T-helper 2 cell (primary cell): ENCODE measurements around the gene MATN4.
"Not testable (repeated sequence)": the region's sequence is repeated elsewhere in the genome, so short reads cannot be mapped to it uniquely, and the experiment has no call there.

Experiments used
- DNase-seq, 5 experiments: peaks; one replicate each; pipeline versions ENCODE4 v3.0.0 to v3.0.0-alpha.2; 2012 to 2022
- total RNA-seq, 2 donors: gene quantifications; one replicate each; lab custom pipeline; 2026; lab: John Stamatoyannopoulos, UW

The MATN4 gene, protein sequence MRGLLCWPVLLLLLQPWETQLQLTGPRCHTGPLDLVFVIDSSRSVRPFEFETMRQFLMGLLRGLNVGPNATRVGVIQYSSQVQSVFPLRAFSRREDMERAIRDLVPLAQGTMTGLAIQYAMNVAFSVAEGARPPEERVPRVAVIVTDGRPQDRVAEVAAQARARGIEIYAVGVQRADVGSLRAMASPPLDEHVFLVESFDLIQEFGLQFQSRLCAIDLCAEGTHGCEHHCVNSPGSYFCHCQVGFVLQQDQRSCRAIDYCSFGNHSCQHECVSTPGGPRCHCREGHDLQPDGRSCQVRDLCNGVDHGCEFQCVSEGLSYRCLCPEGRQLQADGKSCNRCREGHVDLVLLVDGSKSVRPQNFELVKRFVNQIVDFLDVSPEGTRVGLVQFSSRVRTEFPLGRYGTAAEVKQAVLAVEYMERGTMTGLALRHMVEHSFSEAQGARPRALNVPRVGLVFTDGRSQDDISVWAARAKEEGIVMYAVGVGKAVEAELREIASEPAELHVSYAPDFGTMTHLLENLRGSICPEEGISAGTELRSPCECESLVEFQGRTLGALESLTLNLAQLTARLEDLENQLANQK
- total RNA-seq, result 0 reads per million in 2 donors

- DNase-seq, result no peak
Observed at GRCh38 chr20:45308117-45308778, at the start of gene MATN4. MATN4 (minus strand) TSS chr20:45308299; CDS start chr20:45305582, 2,717 bp downstream.

DNA sequence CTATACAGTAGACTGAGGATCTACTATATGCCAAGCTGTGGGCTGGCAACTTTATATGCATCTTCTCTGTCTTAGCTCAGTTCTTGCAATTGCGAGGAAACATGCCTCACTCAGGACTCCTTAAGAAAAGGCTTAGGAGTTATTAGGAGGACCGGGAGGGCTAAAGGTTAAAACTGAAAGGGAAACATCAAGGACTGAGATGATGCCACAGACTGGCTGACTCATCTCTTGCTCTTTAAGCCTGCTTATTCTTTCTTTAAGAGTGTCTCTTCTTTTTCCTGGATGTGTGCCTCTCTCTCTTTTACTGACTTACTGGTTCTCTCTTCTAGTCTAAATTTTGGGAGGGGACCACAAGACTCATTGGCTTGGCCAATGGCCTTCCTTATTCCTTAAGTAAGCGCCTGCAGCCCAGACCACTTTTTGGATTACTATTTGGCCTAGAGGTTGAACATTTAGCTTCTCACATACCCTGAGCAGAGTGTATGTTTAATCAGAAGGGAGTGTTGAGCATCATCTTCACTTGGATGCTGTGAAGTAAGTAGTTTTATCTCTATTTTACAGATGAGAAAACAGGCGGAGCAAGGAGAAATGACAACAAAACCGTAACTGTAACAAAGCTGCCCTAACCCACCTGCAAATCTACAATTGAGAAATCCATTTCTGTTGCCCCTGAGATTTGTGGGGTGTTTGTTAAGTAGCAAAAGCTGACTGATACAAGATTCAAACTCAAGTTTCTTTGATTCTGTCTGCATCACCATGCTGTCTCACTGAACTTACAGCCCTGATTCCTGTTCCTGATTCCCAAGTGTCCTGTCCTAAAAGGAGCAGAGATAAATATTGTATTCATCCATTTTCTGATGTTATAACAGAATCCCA lies 47.3 kb upstream of the MATN4 start:
- DNase-seq, result peak in 1 of 5 experiments; percentile 71

DNA sequence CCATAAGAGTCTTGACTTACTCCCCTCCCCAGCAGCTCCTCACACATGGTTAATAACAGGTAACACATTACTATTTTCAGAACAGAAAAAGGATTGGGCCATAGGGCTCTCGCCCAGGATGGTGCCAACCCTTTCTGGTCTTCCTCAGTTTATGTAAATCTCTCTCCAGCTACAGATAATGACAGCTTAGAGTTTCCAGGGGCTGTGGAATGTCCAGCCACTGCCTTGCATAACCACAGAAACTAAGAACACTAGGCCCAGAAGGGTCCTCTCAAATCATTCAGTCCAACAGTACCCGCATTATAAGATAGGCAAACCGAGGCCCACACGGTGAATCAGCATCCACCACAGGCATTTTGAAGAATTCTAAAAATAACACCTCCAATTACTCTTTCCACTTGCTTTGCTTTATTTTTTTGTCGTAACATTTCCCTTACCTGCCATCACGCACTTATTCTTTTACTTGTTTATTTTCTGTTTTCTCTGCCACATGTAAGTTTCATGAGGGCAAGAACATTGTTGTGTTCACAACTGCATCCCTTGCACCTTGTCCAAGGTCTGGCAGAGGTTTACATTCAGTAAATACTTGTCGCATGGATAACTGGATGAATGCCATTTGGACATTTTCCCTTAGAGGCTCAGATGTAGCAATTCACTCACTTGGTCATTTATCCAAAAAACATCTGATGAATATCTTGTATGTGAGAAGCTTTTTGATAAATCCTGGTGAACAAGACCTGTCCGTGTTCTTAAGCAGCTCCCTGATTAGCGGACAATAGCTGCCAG lies 46.5 kb upstream of the MATN4 start:
- DNase-seq, result peak in 1 of 5 experiments; percentile 24

DNA sequence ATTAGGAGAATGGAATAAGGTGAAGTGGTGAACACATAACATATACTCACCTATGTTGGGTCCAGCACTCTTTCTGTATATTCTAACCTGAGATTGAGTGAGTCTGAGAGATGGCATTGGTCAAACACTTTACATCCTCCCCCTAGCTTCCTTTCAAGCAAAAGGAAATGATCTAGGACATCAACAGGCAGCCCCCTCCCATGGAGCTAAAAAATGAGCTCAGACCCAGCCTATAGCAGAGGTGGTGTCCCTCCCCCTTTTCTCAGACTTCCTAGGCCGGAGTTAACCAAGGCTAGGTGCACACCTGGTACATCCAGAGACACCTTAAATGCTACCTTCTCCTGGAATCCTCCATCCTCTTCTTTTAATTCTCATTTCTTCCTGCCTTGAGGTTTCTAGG lies 45.6 kb upstream of the MATN4 start:
- no peak for DNase-seq

- no peak for DNase-seq
Observed at GRCh38 chr20:45352729-45353128, 44.6 kb upstream of the MATN4 start.

DNA sequence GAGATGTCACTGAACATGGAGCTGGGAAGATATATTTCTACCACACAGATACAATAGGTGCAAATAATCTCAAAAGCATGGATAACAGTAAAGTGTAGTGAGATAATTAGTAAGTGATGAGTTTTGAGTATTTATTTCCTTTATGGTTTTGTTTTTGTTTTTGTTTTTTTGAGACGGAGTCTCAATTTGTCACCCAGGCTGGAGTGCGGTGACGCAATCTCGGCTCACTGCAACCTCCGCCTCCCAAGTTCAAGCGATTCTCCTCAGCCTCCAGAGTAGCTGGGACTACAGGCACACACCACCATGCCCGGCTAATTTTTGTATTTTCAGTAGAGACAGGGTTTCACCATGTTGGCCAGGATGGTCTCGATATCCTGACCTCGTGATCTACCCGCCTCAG lies 42.7 kb upstream of the MATN4 start:
- not testable (repeated sequence) for DNase-seq

DNA sequence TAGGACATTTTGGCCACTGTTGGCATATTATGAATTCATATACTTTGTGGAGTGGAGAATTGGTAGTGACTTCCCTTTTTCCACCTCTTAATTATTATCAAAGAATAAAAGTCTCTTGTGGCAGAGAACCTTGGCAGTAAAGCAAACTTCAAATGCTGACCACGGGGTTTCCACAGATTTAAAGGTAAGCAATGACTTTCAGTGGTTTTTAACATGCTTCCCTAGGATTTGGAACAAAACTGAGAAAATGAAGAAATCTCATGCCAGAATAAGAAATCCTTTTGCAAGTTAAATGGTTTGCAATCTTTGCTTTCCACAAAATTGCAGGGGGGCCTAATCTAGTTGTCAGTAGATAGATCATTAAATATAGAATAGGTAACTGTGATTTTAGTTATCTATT lies 42.1 kb upstream of the MATN4 start:
- no peak for DNase-seq

GRCh38 chr20:45347936-45348778 lies 40.1 kb upstream of the MATN4 start, which contains the start of gene SDC4:
SDC4 (minus strand) TSS chr20:45348424; CDS start chr20:45348384, 40 bp downstream.
- peak; percentile 44 to 69 (median 52) for DNase-seq

DNA sequence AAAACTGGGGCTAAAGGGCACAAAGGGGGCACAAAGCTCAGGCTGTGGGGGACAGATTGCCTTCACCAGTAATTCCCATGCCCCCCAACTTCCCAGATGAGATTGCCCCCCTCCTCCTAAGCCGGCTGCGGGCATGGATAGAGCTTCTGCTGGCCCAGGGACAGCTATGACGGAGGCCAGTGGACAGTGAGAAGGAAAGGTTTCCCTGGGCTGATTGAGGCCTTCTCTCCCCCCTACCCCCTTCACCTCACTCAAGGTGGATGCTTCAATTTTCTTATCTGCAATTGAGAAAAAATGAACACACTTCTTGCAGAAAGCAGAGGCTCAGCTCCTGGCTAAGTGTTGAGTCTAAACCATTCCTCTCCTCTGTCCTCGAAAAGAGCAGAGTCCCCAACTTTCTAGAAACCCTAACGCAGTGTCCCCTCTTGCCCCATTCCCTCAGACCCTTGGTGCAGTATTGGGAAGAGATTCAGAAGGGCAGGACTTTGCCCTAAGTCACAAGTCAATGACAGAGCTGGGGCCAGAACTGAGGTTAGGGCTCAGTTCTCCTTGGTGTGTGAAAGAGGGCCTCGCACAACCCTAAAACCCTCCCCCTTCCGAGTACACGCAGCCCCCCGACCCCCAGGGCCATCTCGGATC lies 39.3 kb upstream of the MATN4 start:
- DNase-seq, result no peak

GRCh38 chr20:45346851-45347250 lies 38.8 kb upstream of the MATN4 start:
- DNase-seq, result no peak

- no peak for DNase-seq
Observed at GRCh38 chr20:45346291-45346718, 38.2 kb upstream of the MATN4 start.

GRCh38 chr20:45345104-45345936 lies 37.2 kb upstream of the MATN4 start:
- DNase-seq, result no peak

DNA sequence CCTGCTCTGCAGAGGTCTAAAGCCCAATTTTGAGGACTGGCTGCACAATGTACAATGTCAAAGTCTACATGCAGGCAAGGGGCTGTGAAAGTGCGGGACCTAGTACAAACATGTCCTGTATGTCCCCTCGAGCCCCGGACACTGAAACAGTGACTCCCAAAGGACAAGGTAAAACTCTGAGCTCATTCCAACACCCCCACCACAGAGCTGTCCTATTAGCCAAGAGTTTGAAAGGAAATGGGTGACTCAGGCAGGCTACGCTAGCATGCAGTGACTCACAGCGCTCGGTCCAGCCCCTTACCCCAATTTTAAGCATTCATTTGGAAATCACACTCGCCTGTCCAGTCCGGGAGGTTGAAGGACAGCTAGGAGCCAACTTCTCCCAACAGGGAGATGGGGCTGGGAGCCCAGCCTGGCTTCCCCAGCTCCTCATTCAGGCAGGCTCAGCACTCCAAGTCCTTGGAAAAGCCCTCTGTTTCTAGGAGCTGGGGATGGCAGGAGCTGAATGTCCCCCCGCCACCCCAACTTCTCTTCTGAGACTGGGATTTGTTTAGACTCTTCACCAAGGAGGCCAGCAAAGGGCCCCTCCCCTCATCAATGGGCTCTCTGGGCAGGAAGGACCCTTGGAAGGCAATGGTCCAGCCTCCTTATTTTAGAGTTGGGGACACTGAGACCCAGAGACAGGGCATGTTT lies 36.2 kb upstream of the MATN4 start:
- DNase-seq, result no peak

DNA sequence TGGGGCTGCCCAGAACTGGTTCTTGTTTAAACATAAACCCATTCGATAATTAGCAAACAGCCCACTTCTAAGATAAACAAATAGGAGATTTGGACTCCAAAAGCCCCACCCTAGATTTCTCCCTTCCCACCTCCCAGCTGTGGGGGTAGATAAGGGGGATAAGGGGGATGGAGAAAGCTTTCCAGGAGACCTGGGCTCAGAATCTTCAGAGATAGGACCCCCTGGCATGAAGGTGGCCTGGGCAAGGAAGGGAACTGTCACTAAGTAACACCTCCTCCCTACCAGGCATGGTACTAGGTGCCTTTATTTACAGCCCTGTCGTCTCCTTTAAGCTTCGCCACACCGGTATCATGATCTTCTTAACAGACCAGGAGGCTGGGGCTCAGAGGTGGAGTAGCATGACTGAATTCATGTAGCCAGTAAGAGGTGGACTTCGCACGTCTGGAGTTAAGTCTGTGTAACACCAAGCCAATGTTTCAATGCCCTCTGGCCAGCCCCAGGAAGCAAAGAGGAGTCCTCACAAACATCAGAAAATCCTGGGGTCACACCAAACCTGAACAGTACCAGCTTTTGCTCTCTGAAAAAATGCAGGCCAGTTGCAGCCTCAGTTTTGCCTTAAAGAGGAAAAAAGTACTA lies 35.6 kb upstream of the MATN4 start:
- no peak for DNase-seq

DNA sequence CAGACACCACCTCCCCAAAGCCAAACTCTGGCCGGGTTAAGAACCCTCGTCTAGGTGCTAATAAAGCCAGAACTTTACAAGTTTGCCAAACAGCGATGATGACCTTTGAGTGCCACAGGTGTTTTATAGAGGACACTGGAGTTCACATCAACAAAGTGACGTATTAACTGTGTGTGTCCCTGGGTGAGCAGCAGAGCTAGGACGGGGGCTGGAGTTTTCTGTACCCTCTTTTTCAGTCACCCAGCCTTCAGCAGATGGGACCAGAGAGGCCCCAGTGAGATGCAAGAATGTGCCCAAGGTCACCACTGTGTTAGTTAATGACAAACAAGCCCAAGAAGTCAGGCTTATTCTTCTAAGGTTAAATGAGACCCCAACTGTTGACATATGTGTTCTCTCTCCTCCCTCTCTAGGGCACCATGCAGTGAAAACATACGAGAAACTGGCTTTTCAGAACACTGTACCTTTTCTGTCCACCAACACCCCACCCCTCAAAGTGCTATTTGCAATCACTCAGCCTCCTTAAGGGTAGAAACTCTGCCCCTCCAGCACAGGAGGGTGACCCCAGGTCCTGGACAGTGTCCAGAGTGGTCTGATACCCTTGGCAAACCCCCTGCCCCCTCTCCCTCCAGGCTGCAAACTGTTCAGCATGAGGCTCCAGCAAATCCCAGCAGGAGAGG lies 34.9 kb upstream of the MATN4 start:
- no peak for DNase-seq

GRCh38 chr20:45341939-45342854 lies 34.1 kb upstream of the MATN4 start:
- DNase-seq, result no peak
